ENCODE data around the gene CRYL1.

The CRYL1 gene

GRCh38 chr13:20354722-20355121, 170.9 kb downstream of the CRYL1 start:
- Histone ChIP-seq H3K27me3 (ENCODE audit: control insufficient read depth, insufficient read depth, low read length) (no peaks in the 10 kb centered on the region), H3K4me1 (no peaks in the 10 kb centered on the region), H3K4me2 (ENCODE audit: low read length) (no peak overlapping the region), H3K79me2 (no peaks in the 10 kb centered on the region), H3K9ac (no peak overlapping the region), H3K27ac (no peak overlapping the region), H3K36me3 (ENCODE audit: control insufficient read depth, insufficient read depth, low read length) (no peaks in the 10 kb centered on the region), H3K9me3 (ENCODE audit: control insufficient read depth, low read length) (no peaks in the 10 kb centered on the region), H3K4me3 (ENCODE audit: low read depth, low read length) (no peak overlapping the region), H2AFZ (no peak overlapping the region)
- no peak for TF ChIP-seq CTCF (IDR thresholded peaks at IDR 0.05)

- TF ChIP-seq CTCF (IDR thresholded peaks at IDR 0.05), result no peak
- H2AFZ ChIP-seq, result no peak overlapping the region
- no peaks in the 10 kb centered on the region for H3K79me2 ChIP-seq
- no peak overlapping the region for H3K4me3 ChIP-seq (ENCODE audit: low read depth, low read length)
- H3K27me3 ChIP-seq (ENCODE audit: control insufficient read depth, insufficient read depth, low read length), result no peaks in the 10 kb centered on the region
- H3K4me1 ChIP-seq, result no peaks in the 10 kb centered on the region
- H3K4me2 ChIP-seq (ENCODE audit: low read length), result no peak overlapping the region
- H3K27ac ChIP-seq, result no peak overlapping the region
- no peak overlapping the region for H3K9ac ChIP-seq
- no peaks in the 10 kb centered on the region for H3K36me3 ChIP-seq (ENCODE audit: control insufficient read depth, insufficient read depth, low read length)
- H3K9me3 ChIP-seq (ENCODE audit: control insufficient read depth, low read length), result no peaks in the 10 kb centered on the region
Observed at GRCh38 chr13:20353973-20354372, 171.7 kb downstream of the CRYL1 start.

Data from parathyroid adenoma (tissue), 2 donors.